22Rv1 (cell line): ENCODE data around the gene ZNF584.
"Not testable (repeated sequence)": the region's sequence is repeated elsewhere in the genome, so short reads cannot be mapped to it uniquely, and the experiment has no call there.

Source experiments
- H3K27ac ChIP-seq: fragments of 450-650 bp; 2 replicates; pipeline ENCODE4 v1.5.1; 2017
- ZFX ChIP-seq: fragments of 450-650 bp; IDR thresholded peaks from 2 replicates; pipeline ENCODE4 v1.6.1; 2017; ENCODE audit warnings: antibody characterized with exemption, borderline replicate concordance
- TF ChIP-seq, protein P1 (sequence below): fragments of 450-650 bp; IDR thresholded peaks from 2 replicates; pipeline ENCODE4 v1.5.1; 2017; ENCODE audit warnings: mild to moderate bottlenecking

The ZNF584 gene

DNA sequence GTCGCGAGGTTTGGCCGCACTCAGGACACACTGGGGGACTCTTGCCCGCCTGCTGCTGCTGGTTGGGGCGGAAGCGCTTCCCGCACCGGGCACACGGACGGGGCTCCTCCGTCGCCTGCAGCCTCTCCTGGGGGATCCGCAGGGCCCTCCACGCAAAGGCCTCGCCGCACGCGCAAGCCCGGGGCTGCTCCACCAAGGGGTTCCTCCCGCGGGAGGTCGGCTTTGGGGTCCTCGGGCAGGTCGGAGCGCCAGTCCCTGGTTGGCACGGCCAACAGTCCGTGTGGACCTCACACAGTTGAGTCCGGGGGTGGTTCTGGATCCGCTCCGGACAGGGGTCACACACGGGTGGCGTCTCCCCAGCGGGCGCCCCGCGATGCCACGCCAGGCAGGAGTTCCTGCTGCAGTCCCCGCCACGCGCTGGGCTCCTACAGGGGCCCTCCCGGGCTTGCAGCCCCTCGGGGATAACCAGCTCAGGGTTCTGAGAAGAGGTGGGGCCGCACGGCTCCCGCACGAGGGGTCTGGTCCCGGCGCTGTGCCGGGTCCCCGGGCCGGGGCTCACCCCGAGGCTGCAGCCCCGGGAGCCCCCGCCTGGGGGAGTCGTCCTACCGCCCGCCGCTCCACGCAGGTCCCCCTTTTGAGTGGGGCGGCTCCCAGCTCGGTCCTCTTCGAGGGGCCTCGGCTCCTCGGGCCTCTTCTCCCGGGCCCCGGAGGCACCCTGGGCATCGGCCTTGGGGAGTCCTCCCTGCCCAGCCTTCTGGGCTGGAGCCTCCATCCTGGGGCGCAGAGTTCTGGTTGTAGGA lies 39.7 kb upstream of the ZNF584 start:
- H3K27ac ChIP-seq, result no peak overlapping the region
- TF ChIP-seq, protein P1, sequence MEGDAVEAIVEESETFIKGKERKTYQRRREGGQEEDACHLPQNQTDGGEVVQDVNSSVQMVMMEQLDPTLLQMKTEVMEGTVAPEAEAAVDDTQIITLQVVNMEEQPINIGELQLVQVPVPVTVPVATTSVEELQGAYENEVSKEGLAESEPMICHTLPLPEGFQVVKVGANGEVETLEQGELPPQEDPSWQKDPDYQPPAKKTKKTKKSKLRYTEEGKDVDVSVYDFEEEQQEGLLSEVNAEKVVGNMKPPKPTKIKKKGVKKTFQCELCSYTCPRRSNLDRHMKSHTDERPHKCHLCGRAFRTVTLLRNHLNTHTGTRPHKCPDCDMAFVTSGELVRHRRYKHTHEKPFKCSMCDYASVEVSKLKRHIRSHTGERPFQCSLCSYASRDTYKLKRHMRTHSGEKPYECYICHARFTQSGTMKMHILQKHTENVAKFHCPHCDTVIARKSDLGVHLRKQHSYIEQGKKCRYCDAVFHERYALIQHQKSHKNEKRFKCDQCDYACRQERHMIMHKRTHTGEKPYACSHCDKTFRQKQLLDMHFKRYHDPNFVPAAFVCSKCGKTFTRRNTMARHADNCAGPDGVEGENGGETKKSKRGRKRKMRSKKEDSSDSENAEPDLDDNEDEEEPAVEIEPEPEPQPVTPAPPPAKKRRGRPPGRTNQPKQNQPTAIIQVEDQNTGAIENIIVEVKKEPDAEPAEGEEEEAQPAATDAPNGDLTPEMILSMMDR, result no peak
- no peak for TF ChIP-seq ZFX

DNA sequence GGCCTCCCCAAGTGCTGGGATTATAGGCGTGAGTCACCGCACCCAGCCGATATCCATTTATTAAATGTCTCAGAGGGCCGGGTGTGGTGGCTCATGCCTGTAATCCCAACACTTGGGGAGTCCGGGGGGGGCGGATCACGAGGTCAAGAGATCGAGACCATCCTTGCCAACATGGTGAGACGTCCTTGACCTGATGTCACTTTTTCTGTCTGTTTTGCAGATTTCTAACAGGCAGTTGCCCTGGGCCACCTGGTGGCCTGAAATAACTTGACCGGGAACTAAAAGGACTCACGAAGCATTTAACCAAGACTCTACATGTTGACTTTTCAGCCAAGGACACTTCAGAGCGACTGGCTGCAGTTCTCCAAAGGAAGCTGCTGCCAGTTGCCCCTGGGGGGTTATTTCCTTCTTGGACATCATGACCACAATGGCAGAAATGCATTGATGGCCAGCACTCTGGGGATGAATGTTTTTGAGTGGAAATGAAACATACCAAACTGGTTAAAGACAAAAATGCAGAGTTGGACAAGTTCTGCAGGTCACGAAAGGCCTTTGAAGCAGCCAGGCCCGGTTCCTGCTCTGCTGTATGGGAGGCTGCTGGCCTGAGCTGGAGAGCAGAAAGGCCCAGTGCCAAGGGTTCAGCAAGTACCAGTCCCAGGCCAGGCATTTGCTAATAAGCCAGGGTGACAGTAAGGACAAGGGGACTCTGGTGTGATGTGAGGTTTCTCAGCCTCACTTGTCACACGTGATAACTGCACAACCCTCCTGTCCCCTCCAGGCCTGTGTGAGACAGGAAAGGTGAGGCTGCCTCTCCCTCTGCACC lies 35.9 kb upstream of the ZNF584 start:
- H3K27ac ChIP-seq, result no peak overlapping the region
- TF ChIP-seq ZFX, result no peak
- TF ChIP-seq, protein P1, result no peak

DNA sequence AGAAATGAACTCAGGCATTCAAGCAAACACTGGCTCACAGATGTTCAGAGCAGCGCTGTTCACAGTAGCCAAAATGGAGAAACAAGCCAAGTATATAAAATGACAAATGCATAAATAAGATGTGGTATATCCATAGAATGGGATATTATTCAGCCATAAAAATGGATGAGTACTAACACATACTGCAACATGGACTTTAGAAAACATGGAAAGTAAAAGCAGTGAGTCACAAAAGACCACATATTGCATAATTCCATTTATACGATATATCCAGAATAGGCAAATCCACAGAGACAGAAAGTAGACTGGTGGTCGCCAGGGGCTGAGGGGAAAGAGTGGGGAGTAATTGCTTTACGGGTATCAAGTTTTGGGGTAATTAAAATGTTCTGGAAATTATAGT lies 34.2 kb upstream of the ZNF584 start:
- TF ChIP-seq, protein P1, result no peak
- TF ChIP-seq ZFX, result no peak
- H3K27ac ChIP-seq, result no peak overlapping the region

DNA sequence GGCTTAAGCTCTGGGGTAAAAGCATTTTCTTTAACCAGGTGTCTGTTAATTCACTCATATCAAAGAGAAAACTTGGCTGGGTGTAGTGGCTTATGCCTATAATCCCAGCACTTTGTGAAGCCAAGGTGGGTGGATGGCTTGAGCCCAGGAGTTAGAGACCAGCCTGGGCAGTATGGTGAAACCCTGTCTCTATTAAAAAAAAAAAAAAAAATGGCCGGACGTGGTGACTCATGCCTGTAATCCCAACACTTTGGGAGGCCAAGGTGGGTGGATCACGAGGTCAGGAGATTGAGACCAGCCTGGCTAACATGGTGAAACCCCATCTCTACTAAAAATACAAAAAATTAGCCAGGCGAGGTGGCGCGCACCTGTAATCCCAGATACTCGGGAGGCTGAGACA lies 31.7 kb upstream of the ZNF584 start:
- not testable (repeated sequence) for H3K27ac ChIP-seq

DNA sequence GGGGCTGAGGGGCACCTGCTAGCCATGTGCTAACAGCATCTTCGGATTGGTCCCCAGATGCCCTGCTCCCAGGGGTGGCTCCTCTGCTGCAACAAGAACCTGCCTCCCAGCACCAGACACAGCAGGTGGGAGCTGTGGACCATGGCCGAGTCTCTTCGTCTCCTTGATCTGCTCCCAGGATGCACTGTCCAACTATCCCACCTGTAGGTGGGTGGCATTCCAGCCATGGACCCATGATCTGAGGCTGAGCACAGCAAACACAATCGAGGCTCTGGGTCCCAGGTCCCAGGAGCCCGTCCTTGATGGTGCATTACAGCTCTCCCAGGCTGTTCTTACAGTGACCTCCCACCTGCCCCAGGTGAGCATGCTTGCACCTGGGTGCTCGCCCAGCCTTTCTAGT lies 29.2 kb upstream of the ZNF584 start:
- peak overlapping the region; percentile 88; the same call in 1 of the 2 replicates for H3K27ac ChIP-seq
- no peak for TF ChIP-seq ZFX
- TF ChIP-seq, protein P1, result no peak

DNA sequence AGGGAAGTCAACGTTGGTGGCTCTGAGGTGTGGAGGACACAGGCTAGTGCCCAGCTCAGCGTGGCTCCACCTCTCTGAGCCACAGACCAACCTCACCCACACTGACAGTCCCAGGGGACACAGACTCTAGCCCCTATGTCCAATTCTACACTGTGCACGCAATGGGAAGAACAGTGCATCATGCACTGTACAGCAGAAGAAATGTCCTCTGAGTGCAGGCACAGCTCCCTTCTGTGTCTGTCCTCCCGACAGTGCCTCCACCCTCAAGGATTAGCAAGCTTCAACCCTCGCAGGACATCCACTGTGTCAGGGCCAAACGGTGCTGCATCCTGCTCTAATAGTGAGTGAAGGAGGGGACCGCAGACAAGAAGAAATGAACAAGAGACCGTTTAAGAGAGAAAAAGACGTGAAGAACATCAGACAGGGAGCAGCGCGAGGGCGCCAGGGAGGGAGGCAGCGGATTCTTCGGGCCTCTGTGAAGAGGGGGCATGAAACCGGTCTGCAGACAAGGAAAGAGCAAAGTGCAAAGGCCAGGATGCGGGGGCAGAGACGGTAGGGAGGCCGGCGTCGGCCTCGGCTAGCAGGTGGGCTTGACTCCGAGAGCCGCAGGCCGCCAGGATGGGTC lies 28.3 kb upstream of the ZNF584 start:
- TF ChIP-seq, protein P1, result no peak
- no peak for TF ChIP-seq ZFX
- peak overlapping the region; percentile 88 for H3K27ac ChIP-seq

DNA sequence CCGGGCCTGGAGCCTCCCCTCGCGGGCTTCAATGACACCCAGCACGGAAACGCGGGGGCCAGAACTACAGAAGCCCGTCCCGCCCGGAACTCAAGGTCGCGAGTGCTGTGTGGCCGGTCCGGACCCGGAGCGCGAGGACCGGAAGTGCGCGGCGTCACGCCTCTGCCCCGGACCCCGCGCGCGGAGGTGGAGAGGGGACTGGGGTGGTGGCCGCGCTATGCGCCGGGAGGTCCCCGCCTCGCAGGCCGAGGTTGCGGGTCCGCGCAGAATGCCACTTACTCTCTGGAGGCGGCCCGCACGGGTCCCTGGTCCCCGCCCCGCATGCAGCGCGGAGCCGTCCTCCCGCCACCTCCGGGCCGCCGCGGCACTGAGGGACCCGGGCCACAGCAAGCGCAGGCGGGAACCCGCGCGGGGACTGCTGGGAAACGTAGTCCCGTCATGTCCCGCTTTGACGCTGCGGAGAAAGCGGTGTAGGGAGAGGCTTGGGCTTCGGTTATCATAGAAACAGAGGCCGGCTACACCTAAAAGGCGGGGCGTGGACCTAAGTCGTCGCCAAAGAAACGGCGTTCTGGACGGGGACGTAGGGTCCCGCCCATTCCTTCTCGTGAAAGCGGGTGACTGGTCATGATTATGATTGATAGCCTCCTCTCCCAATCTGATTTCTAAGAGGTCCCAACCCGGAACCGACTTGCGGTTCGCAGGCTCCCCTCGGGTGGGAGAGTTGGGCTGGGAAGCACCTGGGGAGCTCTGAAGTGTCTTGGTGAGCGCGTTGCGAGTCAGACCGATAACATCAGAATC lies 27.6 kb upstream of the ZNF584 start, which contains the start of gene ZNF837:
Gene ZNF837 (minus strand): TSS at position 369 of the 798 bp plus-strand sequence. CDS start 11,698 bp downstream, outside the sequence.
- H3K27ac ChIP-seq, result peak within 1 kb of the TSS; percentile 88

More for the DNA sequence above, 27.6 kb upstream of the ZNF584 start, which contains the start of gene ZNF837:
- TF ChIP-seq ZFX, result no peak
- TF ChIP-seq, protein P1, result no peak
